HepG2 (cell line): ENCODE data around the gene HES7. TPM values are rescaled to one million over a fixed set of nuclear protein-coding genes. Genes with fewer than 3 reads are reported as not detected.

Experiments used
- ELF4 ChIP-seq: sonication (generic); formaldehyde crosslinking; IDR thresholded peaks from 2 replicates; pipeline ENCODE4 v1.5.0; 2020; ENCODE audit warnings: missing genetic modification reagents, mild to moderate bottlenecking, moderate library complexity, borderline replicate concordance
- EZH2 ChIP-seq: conservative IDR thresholded peaks from 2 replicates; pipeline ENCODE4 v1.6.1; 2012; ENCODE audit warnings: mild to moderate bottlenecking, low read depth, low read length, moderate library complexity
- JARID2 ChIP-seq: sonication (generic); formaldehyde crosslinking; IDR thresholded peaks from 2 replicates; pipeline ENCODE4 v1.8.1; 2023; ENCODE audit warnings: missing genetic modification reagents, inconsistent platforms; ENCODE audit not compliant: insufficient replicate concordance
- KDM2A ChIP-seq: sonication (generic); formaldehyde crosslinking; IDR thresholded peaks from 2 replicates; pipeline ENCODE4 v1.4.0; 2020; ENCODE audit warnings: low read depth, missing genetic modification reagents, borderline replicate concordance
- KDM6A ChIP-seq: IDR thresholded peaks from 2 replicates; pipeline ENCODE4 v1.6.1; 2016; ENCODE audit warnings: low read depth
- MBD4 ChIP-seq: IDR thresholded peaks from 2 replicates; pipeline ENCODE4 v1.6.1; 2012; ENCODE audit warnings: low read length, inconsistent platforms, borderline replicate concordance
- NAIF1 ChIP-seq: sonication (generic); formaldehyde crosslinking; IDR thresholded peaks from 2 replicates; pipeline ENCODE4 v1.5.0; 2020; ENCODE audit warnings: mild to moderate bottlenecking, missing genetic modification reagents, borderline replicate concordance
- NCOA5 ChIP-seq: sonication (generic); formaldehyde crosslinking; IDR thresholded peaks from 2 replicates; pipeline ENCODE4 v1.4.0; 2020; ENCODE audit warnings: missing genetic modification reagents
- NFKBIZ ChIP-seq: IDR thresholded peaks from 2 replicates; pipeline ENCODE4 v1.6.1; 2018; ENCODE audit warnings: missing genetic modification reagents, missing compliant biosample characterization
- NFYC ChIP-seq: IDR thresholded peaks from 2 replicates; pipeline ENCODE4 v1.6.1; 2016; ENCODE audit warnings: missing genetic modification reagents, missing compliant biosample characterization
- NKX3-1 ChIP-seq: sonication (generic); formaldehyde crosslinking; IDR thresholded peaks from 2 replicates; pipeline ENCODE4 v1.5.0; 2020; ENCODE audit warnings: missing genetic modification reagents
- SALL1 ChIP-seq: sonication (generic); formaldehyde crosslinking; IDR thresholded peaks from 2 replicates; pipeline ENCODE4 v1.8.0; 2022; ENCODE audit warnings: mild to moderate bottlenecking, missing genetic modification reagents
- SOX13 ChIP-seq, 3 experiments: fragments of 450-650 bp in 1 of 3; sonication (generic) in 1 of 3; formaldehyde crosslinking in 1 of 3; IDR thresholded peaks in 2 of 3; conservative IDR thresholded peaks in 1 of 3; 2 replicates each; pipeline versions ENCODE4 v1.5.0 to v1.6.1; 2016 to 2020; ENCODE audit warnings: antibody characterized with exemption in 1 of 3, mild to moderate bottlenecking in 1 of 3, missing compliant biosample characterization in 1 of 3, missing genetic modification reagents in 1 of 3, moderate library complexity in 1 of 3
- SP5 ChIP-seq: IDR thresholded peaks from 2 replicates; pipeline ENCODE4 v1.6.1; 2016; ENCODE audit warnings: low read depth, borderline replicate concordance
- THYN1 ChIP-seq: sonication (generic); formaldehyde crosslinking; IDR thresholded peaks from 2 replicates; pipeline ENCODE4 v1.8.1; 2023; ENCODE audit warnings: low read depth, mild to moderate bottlenecking, moderate library complexity, missing genetic modification reagents, borderline replicate concordance
- XRCC5 ChIP-seq: fragments of 200-400 bp; formaldehyde crosslinking; optimal IDR thresholded peaks from 2 replicates; pipeline ENCODE3; 2017; ENCODE audit warnings: mild to moderate bottlenecking, low read length
- ZFP37 ChIP-seq: sonication (generic); formaldehyde crosslinking; IDR thresholded peaks from 2 replicates; pipeline ENCODE4 v1.4.0; 2020; ENCODE audit warnings: missing genetic modification reagents, borderline replicate concordance
- ZNF160 ChIP-seq: sonication (generic); formaldehyde crosslinking; IDR thresholded peaks from 2 replicates; pipeline ENCODE4 v1.8.0; 2022; ENCODE audit warnings: mild to moderate bottlenecking, inconsistent platforms, missing genetic modification reagents
- ZNF329 ChIP-seq: sonication (generic); formaldehyde crosslinking; IDR thresholded peaks from 2 replicates; pipeline ENCODE4 v1.9.0; 2021; ENCODE audit warnings: low read depth, mild to moderate bottlenecking, missing genetic modification reagents
- ZNF354B ChIP-seq: sonication (generic); formaldehyde crosslinking; IDR thresholded peaks from 2 replicates; pipeline ENCODE4 v1.8.0; 2022; ENCODE audit warnings: mild to moderate bottlenecking, missing genetic modification reagents
- ZNF431 ChIP-seq: sonication (generic); formaldehyde crosslinking; IDR thresholded peaks from 2 replicates; pipeline ENCODE4 v1.9.0; 2022; ENCODE audit warnings: missing genetic modification reagents, low read depth, mild to moderate bottlenecking, borderline replicate concordance
- ZNF460 ChIP-seq: sonication (generic); formaldehyde crosslinking; IDR thresholded peaks from 2 replicates; pipeline ENCODE4 v1.5.1; 2020; ENCODE audit warnings: missing genetic modification reagents, mild to moderate bottlenecking, borderline replicate concordance
- ZNF589 ChIP-seq: sonication (generic); formaldehyde crosslinking; conservative IDR thresholded peaks from 2 replicates; pipeline ENCODE4 v1.8.0; 2022; ENCODE audit warnings: mild to moderate bottlenecking, moderate library complexity, missing genetic modification reagents
- ZNF768 ChIP-seq: sonication (generic); formaldehyde crosslinking; IDR thresholded peaks from 2 replicates; pipeline ENCODE4 v1.4.0; 2020; ENCODE audit warnings: missing genetic modification reagents
- ZNF879 ChIP-seq: sonication (generic); formaldehyde crosslinking; IDR thresholded peaks from 2 replicates; pipeline ENCODE4 v1.8.1; 2023; ENCODE audit warnings: missing genetic modification reagents
- polyA plus RNA-seq, 8 experiments: library from polyadenylated mRNA; depleted of rRNA in 3 of 8; stranded (reverse) in 7 of 8; unstranded in 1 of 8; fragments of >200 nt; fragmentation: Illumina TruSeq in 4 of 8; extraction: Trizol in 4 of 8; gene quantifications; 2 replicates each; pipeline versions ENCODE4 v1.2.1 to v1.2.3, GENCODE V29; 2011 to 2016; ENCODE audit warnings: low read depth in 4 of 8, missing spikeins in 1 of 8, mixed read lengths in 1 of 8; ENCODE audit not compliant: insufficient read depth in 1 of 8
- total RNA-seq, 5 experiments: library from RNA; depleted of rRNA; stranded (reverse); fragments of >200 nt; fragmentation: Illumina TruSeq; extraction: Trizol; gene quantifications; 2 replicates each; pipeline ENCODE4 v1.2.3, GENCODE V29; 2016; ENCODE audit warnings: low read depth in 1 of 5
- TF ChIP-seq, protein P1 (sequence below): IDR thresholded peaks from 2 replicates; pipeline ENCODE4 v1.6.1; 2016; ENCODE audit warnings: mild to moderate bottlenecking
- TF ChIP-seq, protein P2 (sequence below): sonication (generic); formaldehyde crosslinking; IDR thresholded peaks from 2 replicates; pipeline ENCODE4; 2020; ENCODE audit warnings: missing genetic modification reagents, mild to moderate bottlenecking, borderline replicate concordance

HES7 gene
- total and polyA plus RNA-seq, 2 of the 13 experiments (the other 11 are each of a cell fraction or from before 2014, with no cell fraction given), result not detected

DNA sequence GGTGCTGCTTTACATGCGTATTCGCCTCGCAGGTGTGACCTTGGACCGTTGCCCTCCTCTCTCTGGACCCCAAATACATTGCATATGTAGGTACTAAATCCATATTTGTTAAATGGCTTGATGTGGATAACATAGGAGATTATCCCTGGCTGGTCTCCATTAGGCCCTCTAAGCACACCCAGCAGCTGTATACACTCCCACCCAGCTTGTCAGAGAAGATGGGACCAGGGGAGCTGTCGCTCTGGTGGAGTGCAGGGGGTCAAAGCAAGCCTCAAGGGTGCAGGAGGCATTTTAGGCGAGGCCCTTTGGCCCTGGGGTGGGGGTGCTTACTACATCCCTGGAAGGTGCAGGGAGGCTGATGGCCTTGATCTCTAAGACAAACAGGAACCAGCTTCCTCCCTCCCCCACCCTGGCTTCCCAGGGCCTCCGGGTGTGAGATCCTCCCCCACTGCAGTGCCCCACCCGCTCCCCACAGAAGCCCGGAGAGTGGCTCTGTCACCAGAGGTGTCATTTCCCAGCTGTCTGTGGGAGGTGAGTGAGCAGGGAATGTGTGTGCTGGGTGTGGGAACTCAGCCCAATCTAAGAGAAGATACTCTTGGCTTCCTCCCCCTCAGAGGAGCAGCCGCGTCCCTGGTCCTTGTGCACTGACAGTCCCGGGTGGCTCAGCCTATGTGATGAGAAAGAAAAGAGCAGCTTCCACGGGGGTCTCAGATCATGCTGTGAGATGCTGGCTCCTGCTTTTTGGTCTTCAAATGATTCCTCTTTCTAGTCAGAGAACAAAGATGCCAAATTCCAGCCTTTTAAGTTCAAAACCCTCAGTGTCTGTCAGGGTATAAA is 40.3 kb upstream of the HES7 start (continued):
- TF ChIP-seq, protein P1, sequence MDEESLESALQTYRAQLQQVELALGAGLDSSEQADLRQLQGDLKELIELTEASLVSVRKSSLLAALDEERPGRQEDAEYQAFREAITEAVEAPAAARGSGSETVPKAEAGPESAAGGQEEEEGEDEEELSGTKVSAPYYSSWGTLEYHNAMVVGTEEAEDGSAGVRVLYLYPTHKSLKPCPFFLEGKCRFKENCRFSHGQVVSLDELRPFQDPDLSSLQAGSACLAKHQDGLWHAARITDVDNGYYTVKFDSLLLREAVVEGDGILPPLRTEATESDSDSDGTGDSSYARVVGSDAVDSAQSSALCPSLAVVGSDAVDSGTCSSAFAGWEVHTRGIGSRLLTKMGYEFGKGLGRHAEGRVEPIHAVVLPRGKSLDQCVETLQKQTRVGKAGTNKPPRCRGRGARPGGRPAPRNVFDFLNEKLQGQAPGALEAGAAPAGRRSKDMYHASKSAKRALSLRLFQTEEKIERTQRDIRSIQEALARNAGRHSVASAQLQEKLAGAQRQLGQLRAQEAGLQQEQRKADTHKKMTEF, result peak; percentile 35; the same call in 1 of the 2 replicates
- TF ChIP-seq JARID2 (CRISPR knock-in tag) (no peak), ZNF431 (0 out of 2 replicates have a peak, but pooled peaks have one; percentile 22), NAIF1 (CRISPR knock-in tag) (no peak), NFKBIZ (CRISPR knock-in tag) (no peak), SP5 (0 out of 2 replicates have a peak, but pooled peaks have one; percentile 28), KDM2A (CRISPR knock-in tag) (peak; percentile 61), ZNF768 (CRISPR knock-in tag) (no peak), ZNF354B (no peak), ZNF160 (no peak), SOX13 (IDR thresholded peaks at IDR 0.05) (no peak), SOX13 (CRISPR knock-in tag; conservative IDR thresholded peaks at IDR 0.05 in 1 of 2, IDR thresholded peaks at IDR 0.05 in 1 of 2) (peak in 1 of 2 experiments; percentile 58; a peak in 2 of 4 replicates), ZNF879 (CRISPR knock-in tag) (no peak), NCOA5 (no peak), ZNF589 (CRISPR knock-in tag) (no peak), XRCC5 (no peak), NKX3-1 (CRISPR knock-in tag) (no peak), MBD4 (no peak), ZNF329 (CRISPR knock-in tag) (no peak), SALL1 (peak; percentile 79), ELF4 (CRISPR knock-in tag) (no peak), THYN1 (CRISPR knock-in tag) (no peak), NFYC (no peak), ZFP37 (no peak), EZH2 (no peak), ZNF460 (peak; percentile 19; the same call in 1 of the 2 replicates), KDM6A (CRISPR knock-in tag) (peak; percentile 75)
- TF ChIP-seq, protein P2, sequence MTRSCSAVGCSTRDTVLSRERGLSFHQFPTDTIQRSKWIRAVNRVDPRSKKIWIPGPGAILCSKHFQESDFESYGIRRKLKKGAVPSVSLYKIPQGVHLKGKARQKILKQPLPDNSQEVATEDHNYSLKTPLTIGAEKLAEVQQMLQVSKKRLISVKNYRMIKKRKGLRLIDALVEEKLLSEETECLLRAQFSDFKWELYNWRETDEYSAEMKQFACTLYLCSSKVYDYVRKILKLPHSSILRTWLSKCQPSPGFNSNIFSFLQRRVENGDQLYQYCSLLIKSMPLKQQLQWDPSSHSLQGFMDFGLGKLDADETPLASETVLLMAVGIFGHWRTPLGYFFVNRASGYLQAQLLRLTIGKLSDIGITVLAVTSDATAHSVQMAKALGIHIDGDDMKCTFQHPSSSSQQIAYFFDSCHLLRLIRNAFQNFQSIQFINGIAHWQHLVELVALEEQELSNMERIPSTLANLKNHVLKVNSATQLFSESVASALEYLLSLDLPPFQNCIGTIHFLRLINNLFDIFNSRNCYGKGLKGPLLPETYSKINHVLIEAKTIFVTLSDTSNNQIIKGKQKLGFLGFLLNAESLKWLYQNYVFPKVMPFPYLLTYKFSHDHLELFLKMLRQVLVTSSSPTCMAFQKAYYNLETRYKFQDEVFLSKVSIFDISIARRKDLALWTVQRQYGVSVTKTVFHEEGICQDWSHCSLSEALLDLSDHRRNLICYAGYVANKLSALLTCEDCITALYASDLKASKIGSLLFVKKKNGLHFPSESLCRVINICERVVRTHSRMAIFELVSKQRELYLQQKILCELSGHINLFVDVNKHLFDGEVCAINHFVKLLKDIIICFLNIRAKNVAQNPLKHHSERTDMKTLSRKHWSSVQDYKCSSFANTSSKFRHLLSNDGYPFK, result peak; percentile 15; the same call in 1 of the 2 replicates
